Stimulated activated CD8-positive, alpha-beta memory T cell treated with anti-CD3 and anti-CD28 coated beads, Interleukin-15, amount 100 ng/mL, for 24 hours (primary cell): Measurements from ENCODE around the gene SARDH.

Source experiments
- DNase-seq: peaks from one replicate; pipeline ENCODE4 v3.0.0-alpha.2; 2020; ENCODE audit warnings: low read depth

SARDH gene

DNA sequence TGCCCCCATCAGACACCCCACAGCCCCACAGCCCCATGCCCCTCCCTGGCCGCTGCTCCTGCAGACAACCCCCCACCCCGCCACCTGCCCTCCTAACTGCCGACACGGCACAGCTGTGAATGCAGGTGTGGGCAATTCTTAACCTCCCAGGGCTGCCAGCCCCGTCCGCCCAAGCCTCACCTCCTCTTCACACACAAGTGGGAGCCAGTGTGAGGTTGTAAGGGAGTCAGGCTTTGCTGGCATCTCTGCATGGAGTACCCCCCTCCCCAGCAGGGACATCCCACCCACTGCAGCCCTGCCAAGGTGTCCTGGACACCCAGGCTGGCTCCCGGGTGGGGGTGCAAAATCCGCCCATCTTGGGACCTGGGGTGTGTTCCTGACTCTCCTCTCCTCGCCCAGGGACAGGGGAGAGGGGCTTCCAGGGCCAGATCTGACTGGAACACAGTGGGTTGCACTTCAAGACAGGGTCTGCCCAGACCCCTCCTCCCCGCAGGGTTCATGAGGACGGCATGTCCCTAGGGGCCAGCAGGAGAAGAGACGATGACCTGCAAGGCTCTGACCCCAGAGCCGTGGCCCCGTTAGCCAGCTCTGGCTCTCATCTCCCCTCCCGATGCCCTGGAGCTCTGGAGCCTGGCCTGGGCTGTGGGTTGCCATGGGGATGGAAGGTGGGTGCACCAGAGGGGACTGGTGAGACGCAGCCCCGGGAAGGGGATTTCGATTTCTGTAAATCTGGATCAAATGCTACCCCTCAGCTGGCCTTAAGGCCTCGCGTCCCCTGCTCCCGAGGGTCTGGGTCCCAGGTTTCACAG, 34.4 kb downstream of the SARDH start:
- DNase-seq = no peak

DNA sequence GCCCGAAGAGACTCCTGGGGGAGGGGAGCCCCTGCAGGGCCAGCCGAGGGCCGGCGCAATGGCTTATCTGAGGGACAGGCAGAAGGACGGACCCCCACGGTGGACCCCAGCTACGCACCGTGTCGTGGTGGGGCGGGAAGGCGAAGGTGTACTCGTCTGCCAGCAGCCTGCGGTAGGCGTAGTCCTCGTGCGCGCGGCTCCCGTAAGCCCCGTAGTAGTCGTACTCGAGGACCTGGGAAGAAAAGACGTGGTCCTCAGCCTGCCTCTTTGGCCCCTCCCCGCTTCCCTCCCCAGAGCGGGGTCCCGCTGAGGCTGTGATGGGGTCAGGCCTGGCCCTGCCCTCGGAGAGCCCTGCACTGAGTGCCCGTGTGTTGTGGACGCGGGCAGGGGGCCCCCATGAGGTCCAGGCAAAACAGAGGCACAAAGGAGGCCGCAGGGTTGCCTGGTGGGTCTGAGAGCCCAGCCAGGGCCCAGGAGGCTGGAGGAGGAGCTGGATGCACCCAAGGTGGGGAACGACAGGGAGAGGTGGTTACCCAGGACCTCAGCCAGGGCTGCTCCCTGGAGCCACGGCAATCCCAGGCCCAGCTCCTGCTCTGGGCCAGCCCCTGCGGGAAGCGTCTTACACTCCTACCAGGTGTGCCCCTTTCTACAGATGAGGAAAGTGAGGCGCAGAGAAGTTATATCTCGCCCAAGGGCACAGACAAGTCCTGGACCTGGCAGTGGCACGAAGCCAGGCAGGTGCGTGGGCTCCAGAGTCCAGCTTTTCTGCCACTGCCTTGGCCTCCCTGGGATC, 35.2 kb downstream of the SARDH start:
- no peak for DNase-seq

DNA sequence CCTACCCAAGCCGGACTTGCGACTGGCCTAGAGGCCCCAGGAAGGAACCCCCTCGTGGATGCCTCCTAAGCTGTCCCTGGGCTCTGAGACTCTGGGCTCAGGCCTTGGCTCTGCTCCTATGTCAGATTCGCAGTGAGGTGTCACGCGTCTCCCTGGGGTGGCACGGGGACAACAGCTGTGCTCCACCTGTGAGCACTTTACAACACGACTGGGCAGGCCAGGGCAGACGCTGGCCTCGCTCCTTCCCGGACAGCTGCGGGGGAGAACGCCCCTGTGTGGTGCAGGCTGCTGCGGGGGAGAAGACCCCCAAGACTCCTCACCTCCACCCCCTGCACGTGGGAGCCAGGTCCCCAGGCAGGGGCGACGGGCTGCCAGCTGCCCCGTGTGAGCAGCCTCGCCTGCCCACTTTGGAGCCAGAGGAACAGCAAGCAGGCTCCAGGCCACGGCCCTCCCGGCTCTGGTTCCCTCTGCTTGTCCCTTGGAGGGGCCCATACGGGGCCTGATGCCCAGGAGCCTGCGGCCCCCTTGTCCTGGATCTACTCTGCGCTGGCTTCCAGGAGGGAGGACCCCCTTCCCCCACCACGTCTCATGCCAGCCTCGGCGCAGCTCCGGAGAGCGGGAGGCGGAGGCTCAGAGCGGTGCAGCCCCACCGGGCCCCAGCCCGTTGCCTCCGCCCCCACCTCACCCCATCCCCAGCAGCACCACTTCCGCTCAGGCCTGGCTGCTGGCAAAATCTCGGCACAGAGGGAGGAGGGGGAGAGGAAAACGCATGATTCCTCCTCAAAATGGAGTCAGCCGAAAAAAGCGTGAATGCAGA, 36.0 kb downstream of the SARDH start:
- no peak for DNase-seq

DNA sequence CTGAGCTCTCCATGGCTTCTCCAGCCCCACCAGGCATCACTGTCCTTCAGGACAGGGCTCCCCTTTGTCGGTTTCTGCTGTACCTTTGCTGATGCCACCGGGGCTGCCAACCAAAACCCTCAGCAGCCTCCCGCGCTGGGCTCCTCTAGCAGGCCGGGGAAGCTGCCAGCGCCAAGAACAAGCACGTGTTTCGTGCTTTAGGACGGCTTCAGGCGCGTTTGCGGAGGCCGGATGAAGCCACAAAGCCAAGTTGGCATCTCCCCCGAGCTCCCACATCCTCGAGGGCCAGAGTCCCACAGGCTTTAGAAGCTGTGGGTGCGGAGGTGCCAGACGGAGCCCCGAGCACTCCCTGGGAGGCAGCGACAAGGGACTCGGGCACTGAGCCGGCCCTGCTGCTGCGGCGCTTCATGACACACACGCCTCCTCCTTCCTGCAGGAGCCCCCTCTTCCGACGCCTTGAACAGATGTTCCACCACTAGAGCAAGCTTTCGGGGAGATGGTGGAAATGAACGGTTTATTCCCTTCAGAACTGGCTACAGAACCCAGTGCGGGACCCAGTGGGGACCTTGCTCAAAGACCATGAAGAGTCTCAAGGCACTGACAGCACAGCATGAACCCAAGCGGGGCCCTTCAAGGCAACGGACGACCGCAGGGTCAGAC, 36.7 kb downstream of the SARDH start:
- no peak for DNase-seq

DNA sequence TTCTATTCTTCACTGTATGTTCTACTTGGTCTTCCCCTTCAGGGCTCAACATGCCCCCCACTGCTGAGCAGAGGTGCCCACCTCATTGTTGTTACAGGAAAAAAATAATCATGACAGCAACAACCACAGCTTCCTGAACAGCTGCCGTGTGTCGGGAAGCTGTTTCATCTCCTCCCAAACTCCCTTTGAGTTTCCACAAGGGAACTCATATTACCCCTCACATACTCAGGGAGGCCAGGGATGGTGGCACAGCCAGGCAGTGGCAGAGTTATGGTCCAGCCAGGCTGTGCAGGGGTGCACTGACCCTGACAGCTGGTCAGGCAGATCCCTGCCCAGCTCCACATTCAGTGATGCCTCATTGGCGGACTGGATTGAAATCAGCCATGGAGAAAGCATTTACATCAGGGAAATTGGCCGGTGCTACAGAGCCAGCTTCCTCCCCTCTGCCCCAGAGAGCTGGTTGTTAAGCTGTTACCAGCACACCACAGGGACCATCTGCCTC, 37.3 kb downstream of the SARDH start:
- DNase-seq = no peak

DNA sequence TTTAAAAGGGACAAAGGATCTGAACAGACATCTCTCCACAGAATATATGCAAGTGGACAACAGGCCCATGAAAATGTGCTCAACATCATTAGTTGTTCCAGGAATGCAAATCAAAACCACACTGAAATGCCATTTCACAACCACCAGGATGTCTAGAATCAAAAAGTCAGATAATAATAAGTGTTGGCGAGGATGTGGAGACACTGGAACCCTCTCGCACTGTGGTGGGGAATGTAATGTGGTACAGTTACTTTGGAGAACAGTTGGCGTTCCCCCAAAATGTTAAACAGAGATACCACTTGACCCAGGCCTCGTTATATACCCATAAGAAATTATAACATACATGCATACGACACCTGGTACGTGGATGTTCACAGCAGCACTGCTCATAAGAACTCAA, 38.6 kb downstream of the SARDH start:
- no peak for DNase-seq

DNA sequence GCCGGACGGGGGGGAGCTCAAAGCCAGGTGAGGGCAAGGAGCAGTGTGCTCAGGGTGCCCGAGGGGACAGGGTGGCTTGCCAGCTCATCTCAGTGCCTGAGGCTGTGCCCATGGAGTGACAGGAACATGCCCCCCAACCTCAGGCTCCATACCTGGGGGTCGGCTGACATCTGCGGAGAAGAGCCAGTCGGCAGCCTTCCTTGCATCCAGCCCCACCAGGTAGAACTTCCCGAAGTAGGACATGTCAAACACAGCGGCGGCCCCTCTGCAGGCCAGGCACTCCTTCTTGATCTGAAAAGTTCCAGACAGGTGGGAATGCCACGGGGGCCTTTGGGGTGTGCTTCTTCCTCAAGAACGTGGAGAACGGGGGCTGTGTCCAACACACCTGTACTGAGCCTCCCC, 42.1 kb downstream of the SARDH start:
- DNase-seq = no peak

DNA sequence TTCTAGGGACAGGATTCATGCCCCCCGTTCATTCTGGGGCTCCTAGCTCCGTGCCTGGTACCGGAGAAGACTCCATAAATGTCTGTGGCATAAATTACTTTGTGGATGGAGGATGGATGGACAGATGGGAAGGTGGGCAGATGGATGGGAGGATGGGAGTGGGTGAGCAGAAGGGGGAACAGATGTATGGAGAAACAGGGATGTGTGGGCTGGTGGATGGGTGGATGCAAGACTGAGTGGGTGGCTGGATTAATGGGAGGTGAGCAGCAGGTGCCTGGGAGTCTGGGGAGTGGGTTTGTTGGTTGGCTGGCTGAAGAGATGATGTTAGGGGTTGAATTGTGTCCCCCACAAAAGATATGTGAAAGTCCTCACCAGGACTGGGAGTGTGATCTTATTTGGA, 43.5 kb downstream of the SARDH start:
- no peak for DNase-seq

DNA sequence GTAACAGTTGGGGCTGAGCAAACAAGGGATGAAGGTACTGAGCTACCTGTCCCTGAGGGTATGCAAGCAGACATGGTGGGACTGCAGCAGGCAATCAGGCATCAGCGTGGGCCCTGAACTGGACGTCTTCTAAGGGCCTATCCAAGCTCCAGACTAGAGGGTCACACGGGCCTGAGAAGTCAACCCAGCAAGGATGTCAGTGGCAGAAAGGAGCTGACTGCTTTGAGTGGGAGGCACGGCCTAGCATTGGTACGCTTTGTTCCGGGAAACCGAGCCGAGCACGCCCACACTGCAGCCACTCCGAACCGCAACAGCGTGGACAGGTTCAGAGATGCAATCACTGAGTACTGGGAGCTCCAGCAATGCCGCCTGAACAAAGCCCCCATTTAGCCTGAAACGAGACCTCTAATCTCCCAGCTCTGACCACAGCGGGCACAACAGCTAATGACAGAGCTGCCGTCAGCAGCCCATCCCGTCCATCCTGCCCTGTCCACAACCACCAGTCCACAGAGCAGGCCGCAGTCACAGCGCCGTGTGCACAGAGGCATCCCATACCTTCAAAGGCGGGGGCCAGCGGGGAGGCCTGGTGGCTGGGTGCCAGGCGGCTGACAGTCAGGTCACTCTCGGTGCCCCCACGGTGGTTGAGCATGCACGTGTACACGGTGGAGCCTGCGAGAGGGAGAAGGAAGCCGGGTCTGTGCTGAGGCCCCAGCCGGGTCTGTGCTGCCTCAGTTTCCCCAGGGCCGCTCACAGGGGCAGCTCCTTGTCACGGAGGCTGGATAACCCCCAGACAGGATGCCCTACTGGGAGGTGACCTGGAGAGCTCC, 44.2 kb downstream of the SARDH start:
- no peak for DNase-seq

DNA sequence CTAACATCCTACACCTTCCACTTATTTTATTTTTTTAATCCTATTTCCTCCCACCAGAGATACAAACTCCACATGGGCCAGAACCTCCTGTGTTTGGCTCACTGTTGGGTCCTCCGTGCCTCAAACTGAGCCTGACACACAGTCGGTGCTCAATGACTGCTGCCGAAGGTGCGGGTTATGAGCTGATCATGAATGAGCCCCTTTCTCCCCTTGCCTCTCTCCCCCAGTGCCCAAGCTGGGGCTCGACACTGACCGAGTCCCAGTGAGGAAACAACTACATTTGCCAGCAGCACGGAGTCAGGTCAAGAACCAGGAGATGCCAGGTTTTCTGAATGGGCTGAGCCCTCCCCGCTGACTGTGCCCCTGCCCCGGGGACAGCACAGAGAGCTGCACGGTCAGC, 45.0 kb downstream of the SARDH start:
- no peak for DNase-seq

DNA sequence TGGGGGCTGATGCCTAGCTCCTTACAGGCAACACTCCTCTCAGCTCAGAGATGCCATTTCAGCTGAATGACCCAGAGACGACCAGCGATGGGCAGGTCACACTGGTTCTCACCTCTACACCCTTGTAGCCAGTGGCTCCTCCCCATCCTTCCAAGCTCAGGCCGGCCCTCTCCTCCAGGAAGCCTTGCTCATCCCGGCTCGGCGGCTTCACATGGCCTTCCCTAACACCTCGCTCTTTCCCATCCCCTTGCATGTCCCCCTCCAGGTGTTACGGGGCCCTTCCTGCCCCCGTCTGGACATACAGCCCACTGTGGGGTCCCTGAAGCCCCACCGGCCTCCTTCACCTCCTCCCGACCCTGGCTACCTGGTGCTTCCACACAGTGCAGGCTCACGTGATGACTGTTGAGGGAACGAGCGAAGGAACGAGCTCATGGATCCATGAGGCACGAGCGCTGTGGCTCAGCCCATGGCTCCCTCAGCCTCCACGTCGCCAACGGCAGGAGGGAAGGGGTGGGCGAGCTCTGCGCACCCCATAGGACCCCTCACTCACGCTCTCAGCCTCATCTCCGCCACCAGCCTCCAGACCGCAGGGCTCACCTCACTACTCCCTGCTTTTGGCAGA, 45.7 kb downstream of the SARDH start:
- DNase-seq = no peak

DNA sequence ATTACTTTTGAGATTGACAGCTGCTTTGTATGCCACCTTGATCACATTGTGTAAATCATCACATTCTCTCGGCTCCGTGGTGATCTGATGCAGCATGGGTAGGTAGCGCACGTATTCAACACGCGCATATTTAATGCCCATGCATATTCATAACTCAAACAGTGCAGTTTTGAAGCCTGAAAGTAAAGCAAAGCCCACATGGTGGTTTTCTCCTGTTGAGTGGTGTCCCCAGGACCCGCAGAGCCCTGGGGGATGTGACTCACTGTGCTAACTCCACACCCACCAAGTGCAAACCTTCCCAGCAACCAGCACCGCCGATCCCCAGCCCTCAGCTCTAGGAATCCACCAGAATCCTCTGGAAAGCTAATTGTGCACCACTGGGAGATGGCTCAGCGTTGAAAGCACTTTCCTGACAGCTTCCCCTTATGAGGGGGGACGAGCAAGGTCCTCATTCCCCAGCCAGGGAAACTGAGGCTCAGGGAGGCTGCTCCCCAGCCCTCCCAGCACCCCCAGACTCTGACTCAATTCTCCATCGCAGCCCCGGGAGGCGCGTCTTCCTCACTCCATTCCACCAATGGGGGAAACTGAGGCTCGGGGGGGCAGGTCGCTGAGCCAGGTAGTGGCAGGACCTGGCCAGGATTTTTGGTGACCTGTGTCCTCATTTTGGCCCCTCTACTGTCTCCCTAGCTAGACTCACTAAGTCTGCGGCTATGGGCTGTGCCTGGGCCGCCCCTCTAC, 46.4 kb downstream of the SARDH start:
- no peak for DNase-seq

DNA sequence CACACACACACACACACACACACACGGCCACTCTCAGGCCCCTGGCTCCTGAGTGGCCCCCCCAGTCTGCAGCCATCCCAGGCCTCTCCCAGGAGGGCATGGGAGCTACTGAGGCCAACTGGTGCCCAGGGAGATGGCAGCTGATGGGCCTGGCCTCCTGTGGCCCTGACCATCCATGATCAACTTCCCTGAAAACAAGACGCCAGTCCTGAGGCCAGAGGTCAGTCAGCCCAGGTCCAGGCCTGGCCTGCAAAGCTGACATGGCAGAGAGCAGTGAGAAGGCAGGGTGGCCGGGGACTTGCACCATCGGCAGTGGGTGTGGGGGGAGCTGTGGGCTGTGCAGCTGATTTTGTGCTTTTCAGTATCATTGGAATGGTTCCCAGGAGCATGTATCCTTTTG, 47.0 kb downstream of the SARDH start:
- DNase-seq = no peak

DNA sequence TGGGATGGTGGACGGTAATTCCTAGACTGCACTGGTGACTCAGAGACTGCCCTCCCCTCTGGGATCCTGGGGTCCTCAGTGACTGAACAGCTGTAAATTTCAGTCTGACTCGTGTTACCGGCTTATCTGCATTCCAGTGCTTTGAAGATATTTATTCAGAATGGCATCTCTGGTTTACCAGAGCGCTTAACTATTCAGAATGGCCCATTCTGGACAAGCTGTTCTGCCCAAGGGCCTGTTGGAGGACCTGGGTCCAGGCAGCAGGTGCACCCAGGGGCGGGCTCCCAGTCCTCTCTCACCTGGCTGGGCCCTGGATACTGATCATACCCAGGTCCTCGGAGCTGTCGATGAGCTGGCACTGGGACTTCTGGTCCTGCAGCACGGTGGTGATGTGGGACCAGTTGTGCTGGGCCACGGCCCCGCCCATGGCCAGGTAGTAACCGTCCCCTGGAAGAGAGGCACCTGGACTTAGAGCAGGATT, 48.0 kb downstream of the SARDH start:
- no peak for DNase-seq

DNA sequence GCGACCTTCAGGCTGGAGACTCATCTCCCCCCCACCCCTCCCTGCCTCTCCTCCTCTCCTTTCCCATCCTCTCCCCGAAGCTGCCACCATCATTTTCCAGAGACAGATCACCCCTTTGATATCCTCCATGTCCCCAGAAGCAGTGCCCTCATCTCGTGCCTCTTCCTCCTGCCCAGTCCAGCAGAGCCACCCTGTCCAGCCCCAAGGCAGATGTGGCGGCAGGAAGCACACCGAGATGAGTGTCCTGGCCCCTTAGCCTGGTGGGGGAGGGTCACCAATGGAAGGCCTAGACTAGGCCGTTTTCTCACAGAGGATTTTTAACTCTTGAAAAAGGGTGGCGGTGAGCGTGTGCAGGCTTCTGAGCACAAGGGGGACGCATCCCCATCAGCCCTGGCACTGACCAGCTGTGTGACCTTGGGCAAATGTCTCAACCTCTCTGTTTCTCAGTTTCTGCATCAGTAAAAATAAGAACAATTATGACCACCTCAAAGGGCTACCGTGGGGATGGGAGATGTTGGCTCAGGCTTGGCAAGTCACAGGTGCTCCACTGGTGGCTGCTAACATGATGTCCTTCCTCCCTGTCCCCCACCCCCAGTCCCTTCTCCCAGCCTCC, 48.9 kb downstream of the SARDH start:
- DNase-seq = no peak

DNA sequence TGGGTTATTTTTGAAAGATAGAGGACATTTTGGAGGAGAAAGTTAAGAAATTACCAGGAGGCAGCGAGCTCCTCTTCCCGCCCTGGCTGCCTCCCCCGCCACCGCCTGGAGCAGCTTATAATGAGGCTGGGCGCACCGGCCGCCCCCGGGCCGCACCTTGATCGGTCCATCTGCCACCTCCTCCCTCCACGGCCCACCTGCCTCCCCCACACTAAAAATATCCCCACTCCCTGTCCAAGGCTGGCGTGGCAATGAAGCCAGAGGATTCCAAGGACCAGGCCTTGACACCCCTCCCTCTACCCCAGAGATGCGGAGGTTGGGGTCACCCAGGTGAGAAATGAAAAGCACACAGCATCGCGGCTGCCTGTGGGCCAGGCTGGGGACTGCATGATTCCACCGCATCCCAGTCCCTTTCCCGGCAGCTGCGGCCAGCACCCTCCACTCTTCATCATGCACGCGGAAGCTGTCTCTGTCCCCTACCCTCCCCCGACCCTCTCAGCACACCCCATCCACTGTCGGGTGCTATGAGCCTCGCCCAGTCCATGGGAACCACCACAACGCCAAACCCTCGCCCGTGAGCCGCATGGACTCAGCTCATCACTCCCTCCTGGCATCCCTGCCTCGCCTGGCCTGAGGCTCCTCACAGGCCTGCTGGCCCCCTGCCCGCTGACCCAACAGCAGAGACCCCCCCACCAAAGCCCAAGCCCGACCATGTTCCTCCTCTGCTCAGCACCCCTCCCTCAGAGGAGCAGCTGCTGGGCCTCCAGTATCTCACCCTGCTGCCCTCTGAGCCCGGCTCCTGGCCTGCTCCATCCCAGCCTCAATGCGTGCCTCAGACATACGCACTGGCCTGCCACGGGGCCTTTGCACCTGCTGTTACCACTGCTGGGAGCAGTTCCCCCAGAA, 50.0 kb downstream of the SARDH start:
- DNase-seq = no peak

DNA sequence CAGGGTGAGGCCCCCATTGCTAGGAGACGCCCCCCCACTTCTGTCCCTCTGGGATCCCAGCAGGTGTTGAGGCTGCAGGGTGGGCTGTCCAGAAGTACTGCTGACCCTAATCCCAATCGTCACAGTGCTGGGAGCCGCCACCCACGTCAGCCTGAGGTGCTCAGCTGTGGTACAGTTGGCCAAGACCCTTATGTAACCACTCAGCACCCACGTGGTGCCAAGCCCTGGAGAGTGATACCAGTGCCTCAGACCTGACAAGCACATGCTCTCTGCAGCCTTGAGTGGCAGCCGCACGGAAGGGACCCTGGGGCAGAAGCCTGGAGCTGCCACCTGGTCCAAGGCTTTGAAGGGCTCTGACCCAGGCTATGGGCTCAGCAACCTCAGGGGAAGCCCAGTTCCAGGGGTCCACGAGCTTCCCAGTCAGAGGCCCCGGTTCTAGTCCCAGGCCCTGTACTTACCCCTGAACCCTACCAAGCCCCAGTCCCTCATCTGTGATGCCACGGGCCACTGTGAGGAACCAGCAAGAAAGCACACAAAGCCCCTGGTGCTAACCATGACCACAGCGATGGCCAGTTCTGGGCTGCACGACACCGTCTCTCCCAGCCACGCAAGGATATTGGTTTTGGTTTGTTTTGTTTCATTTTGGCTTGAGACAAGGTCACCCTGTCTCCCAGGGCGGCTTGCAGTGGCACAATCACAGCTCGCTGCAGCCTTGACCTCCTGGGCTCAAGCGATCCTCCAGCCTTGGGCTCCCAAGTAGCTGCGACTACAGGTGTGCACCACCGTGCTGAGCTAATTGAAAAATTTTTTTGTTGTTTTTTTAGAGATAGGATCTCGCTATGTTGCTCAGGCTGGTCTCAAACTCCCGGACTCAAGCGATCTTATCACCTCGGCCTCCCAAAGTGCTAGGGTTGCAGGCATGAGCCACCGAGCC, 51.2 kb downstream of the SARDH start:
- no peak for DNase-seq
